ENCODE data around the gene PRICKLE4. TPM values are rescaled to one million over a fixed set of nuclear protein-coding genes. Genes with fewer than 3 reads are reported as not detected.

The PRICKLE4 gene
- total RNA-seq, 1 experiment from 2014 or later: 0.12 TPM

GRCh38 chr6:41771058-41771983, 9.3 kb upstream of the PRICKLE4 start:
- no peak for DNase-seq (ENCODE audit: low read depth)

DNA sequence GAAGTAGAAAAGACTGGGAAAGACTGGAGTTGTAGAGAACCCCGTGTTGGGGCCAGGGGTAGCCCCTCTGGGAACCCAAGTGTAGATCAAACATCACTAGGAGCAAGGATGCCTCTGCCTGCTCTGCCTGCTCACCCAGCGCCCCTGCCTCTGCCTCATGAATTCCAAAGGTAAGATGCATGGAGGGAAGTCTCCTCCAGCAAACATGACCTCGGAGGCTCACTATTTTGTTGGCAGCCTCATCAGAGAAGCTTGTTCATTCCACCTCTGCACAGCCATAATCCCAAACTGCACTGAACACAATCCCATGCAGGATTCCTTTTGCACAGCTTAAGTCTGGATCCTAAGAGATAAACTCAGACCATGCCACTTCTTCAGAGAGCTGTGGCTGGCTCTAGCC, 5.7 kb upstream of the PRICKLE4 start:
- no peak for DNase-seq (ENCODE audit: low read depth)

- no peak for DNase-seq (ENCODE audit: low read depth)
Measured at GRCh38 chr6:41775293-41775882, 5.2 kb upstream of the PRICKLE4 start.

- no peak for DNase-seq (ENCODE audit: low read depth)
Measured at GRCh38 chr6:41777551-41778285, 2.9 kb upstream of the PRICKLE4 start.

GRCh38 chr6:41778895-41779294, 1.7 kb upstream of the PRICKLE4 start:
- DNase-seq (ENCODE audit: low read depth): no peak

- no peak for DNase-seq (ENCODE audit: low read depth)
Measured at GRCh38 chr6:41779336-41779735, 1.2 kb upstream of the PRICKLE4 start.

DNA sequence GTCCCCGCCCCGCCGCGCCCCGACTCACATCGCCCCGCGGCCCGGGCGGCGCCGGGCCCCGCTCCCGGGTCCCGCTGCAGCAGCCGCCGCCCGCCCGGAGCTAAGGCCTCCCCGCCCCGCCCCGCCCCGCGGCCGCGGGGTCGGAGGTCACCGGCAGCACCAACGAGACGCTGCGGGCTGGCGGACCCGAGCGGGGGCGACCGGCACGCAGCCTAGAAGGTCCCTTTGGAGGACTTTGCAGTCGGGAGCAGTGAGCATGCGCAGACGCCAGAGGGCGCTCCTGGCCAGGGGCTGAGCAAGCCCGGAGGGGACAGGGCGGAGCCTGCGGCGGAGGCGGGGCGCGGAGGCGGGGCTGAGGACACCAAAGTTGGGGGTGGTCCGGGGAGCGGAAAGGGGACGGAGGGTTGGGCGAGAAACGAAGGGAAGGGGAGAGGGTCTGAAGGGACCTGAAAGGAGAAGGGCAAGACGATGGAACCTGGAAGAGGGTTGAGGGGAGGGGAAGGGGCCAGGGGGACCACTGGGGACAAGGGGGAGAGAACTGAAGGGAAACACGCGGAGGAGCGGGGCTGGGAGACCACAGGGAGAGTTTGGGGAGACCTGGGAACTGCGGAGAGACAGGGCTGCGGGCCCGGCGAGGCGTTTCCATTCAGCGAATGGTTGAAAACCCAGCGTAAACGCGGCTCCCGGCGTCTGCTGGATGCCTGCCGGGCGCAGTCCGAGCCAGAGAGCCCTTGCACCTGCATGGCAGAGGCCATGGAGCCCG, 613 bp upstream of the PRICKLE4 start, which contains the start of gene FRS3:
Gene FRS3 (minus strand): TSS at position 113 of the 763 bp plus-strand sequence. CDS start 2,913 bp downstream, outside the sequence.
- peak; percentile 89 for DNase-seq (ENCODE audit: low read depth)

GRCh38 chr6:41781366-41781730, 766 bp downstream of the PRICKLE4 start:
- no peak for DNase-seq (ENCODE audit: low read depth)

DNA sequence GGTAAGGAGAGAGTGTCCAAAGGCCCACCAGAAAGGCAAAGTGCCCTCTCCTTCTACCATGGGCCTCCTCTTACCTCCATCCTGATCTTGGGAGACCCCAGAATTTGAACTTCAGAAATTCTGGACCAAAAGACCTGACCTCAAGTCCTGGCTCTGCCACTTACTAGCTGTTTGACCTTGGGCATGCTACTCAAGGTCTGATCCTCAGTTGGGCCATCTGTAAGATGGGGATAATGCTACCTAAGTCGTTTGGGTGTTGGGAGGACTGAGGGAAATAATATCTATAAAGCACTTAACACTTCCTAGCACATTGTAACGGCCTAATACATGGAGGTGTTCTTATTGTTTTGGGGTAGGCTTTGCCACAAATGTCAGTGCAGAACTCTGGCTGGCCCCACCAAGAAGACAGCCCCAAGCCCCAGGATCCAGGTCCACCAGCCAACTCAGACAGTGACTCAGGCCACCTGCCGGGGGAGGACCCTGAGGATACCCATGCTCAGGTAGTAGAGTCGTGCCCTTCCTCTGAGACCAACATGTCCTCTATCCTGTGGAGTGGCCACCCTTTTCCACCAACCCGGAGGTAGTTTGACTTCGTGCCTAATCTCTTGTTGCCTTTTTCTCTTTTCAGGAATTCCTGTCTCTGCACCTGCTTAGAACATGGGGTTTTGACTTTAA, 2.7 kb downstream of the PRICKLE4 start:
- no peak for DNase-seq (ENCODE audit: low read depth)

- no peak for DNase-seq (ENCODE audit: low read depth)
Measured at GRCh38 chr6:41784581-41785171, 4.1 kb downstream of the PRICKLE4 start.

GRCh38 chr6:41785254-41785653, 4.7 kb downstream of the PRICKLE4 start:
- no peak for DNase-seq (ENCODE audit: low read depth)

DNA sequence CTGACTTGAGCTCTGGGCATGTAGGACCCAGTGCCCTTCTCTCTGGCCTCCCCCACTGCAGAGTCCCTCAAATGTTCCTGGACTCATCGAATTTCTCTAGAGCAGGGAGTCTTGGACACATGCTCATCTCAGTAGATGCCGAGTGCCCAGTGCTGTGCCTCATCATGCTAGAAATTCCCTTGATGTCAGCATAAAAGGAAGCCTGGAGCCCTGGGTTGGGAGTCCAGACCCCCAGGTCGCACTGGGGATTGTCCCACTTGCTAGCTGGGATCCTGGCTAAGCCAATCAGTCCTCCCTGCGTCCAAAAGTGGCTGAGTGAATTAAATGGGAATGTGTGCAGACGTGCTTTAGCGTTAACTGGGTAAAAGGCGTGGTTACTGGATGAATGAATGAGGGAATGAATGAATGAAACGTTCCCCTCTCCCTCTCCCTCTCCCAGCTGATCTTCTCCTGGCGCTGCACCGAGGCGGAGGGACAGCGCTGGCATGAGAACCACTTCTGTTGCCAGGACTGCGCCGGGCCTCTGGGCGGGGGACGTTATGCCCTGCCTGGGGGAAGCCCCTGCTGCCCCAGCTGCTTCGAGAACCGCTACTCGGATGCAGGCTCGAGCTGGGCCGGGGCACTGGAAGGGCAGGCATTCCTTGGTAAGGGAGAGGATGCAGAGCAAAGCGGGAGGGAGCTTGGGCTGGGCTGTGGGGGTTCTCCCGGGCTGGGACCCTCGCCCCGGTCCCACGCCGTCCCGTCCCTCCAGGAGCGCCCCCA, 5.3 kb downstream of the PRICKLE4 start:
- peak; percentile 23 for DNase-seq (ENCODE audit: low read depth)

DNA sequence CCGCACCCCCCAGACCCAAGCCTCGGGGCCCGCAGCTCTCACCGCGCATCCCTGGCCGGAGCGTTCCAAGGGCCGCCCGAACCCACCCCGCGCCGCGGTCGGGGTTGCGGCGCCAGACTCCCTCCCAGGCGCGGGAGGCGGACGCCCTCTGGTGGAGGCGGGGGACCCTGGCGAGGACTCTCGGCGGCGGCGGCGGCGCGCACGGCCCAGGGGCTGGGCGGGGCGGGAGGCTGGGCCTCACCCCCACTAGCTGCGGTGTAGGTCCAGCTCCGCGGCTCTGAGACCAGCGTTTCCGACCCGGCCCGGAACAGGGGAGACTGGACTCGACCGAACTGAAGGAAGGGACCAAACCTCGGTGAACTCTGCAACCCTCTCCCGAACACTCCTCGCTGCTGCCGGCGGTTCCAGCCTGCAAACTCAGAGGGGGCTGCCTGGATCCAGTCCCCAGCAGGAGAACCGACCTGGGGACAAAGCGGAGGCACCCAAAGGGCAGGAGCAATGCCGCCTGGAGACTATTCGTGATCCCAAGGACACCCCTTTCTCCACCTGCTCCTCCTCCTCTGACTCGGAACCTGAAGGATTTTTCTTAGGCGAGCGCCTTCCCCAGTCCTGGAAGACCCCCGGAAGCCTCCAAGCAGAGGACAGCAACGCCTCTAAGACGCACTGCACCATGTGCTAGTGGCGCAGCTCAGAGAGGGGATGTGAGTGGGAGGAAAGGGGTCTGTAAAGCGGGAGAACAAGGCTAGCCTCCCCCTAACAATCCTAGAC, 6.1 kb downstream of the PRICKLE4 start:
- peak; percentile 77 for DNase-seq (ENCODE audit: low read depth)

DNA sequence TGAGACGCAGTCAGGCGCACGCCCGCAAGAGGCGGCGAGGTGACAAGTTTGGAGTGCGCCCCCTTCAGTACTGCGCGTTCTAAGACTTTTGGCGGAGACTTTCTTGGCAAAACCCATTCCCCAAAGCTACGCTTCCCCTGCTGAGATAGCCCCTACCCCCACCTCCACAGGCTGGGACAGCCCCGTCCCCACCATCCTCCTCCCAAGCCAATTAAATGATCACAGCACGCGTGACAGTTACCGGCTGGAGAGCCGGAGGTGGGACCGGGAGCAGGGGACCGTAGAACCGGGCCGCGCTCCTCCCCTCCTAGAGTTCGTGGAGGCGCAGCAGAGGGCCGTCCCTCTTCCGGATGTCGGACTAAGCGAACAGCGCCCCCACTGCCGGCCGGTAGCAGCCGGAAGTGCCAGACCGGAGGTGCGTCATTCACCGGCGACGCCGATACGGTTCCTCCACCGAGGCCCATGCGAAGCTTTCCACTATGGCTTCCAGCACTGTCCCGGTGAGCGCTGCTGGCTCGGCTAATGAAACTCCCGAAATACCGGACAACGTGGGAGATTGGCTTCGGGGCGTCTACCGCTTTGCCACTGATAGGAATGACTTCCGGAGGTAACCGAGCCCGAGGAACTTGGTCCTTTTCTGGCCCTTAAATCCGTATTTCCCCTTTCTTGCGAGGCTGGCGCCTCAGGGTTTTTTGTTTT, 6.8 kb downstream of the PRICKLE4 start, which contains the start of gene TOMM6:
Gene TOMM6 (plus strand): TSS at position 476 of the 699 bp plus-strand sequence. CDS start 4 bp downstream, at position 480.
- DNase-seq (ENCODE audit: low read depth): peak; percentile 91

- no peak for DNase-seq (ENCODE audit: low read depth)
Measured at GRCh38 chr6:41789390-41789724, 8.8 kb downstream of the PRICKLE4 start.

DNA sequence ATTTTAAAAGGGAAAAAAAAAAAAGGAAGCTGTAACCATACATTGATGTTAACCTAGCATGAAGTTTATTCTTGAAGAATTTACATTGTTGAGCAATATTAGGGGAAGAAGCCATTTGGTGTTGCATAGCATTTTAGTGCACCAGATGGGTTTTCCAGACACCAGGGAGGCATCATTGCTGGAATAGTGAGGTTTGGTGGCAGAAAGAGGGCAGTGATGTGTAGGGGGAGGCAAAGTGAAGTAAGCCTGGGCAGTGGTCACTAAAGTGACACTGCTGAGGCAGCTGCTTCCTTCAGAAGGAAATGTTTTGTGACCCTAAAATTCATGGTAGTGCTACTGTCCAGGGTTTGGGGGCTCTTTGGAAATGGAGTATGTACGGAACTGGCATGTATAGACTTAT, 9.5 kb downstream of the PRICKLE4 start:
- DNase-seq (ENCODE audit: low read depth): no peak

- DNase-seq (ENCODE audit: low read depth): no peak
Measured at GRCh38 chr6:41791305-41791704, 10.7 kb downstream of the PRICKLE4 start.

- no peak for DNase-seq (ENCODE audit: low read depth)
Measured at GRCh38 chr6:41791984-41792383, 11.4 kb downstream of the PRICKLE4 start.
